GM21367 (cell line): ENCODE data around the gene MPHOSPH9.

ENCODE experiments used
- ATAC-seq: cut with Tn5 transposase; IDR thresholded peaks from one replicate; pipeline ENCODE4 v1.9.1; 2021; ENCODE audit not compliant: unreplicated experiment

Gene MPHOSPH9

GRCh38 chr12:123232807-123233504, at the start of gene MPHOSPH9, which contains the start of gene MTRFR:
TSS of gene MPHOSPH9 (minus strand) at chr12:123233141. CDS start at chr12:123230364, 2,777 bp downstream.
TSS of gene MTRFR (plus strand) at chr12:123233436. CDS start at chr12:123253675, 20,239 bp downstream.
- ATAC-seq = peak; percentile 70

GRCh38 chr12:123282111-123282510, 49.2 kb upstream of the MPHOSPH9 start:
- no peak for ATAC-seq

- ATAC-seq = no peak
Observed at GRCh38 chr12:123280971-123281370, 48.0 kb upstream of the MPHOSPH9 start.

- peak; percentile 69 for ATAC-seq
Observed at GRCh38 chr12:123278101-123278627, 45.2 kb upstream of the MPHOSPH9 start.

- no peak for ATAC-seq
Observed at GRCh38 chr12:123273166-123273565, 40.2 kb upstream of the MPHOSPH9 start.

GRCh38 chr12:123271001-123271668, 38.2 kb upstream of the MPHOSPH9 start:
- ATAC-seq = peak; percentile 43

- peak; percentile 9 for ATAC-seq
Observed at GRCh38 chr12:123270214-123271000, 37.5 kb upstream of the MPHOSPH9 start.

- ATAC-seq = no peak
Observed at GRCh38 chr12:123269896-123270213, 36.9 kb upstream of the MPHOSPH9 start.

GRCh38 chr12:123269395-123269892, 36.5 kb upstream of the MPHOSPH9 start:
- no peak for ATAC-seq

GRCh38 chr12:123268850-123269249, 35.9 kb upstream of the MPHOSPH9 start:
- ATAC-seq = no peak

- ATAC-seq = no peak
Observed at GRCh38 chr12:123267991-123268843, 35.3 kb upstream of the MPHOSPH9 start.

- no peak for ATAC-seq
Observed at GRCh38 chr12:123267335-123267920, 34.5 kb upstream of the MPHOSPH9 start.

- no peak for ATAC-seq
Observed at GRCh38 chr12:123266679-123267277, 33.8 kb upstream of the MPHOSPH9 start.

- ATAC-seq = no peak
Observed at GRCh38 chr12:123265851-123266678, 33.1 kb upstream of the MPHOSPH9 start.

- ATAC-seq = no peak
Observed at GRCh38 chr12:123264642-123265041, 31.7 kb upstream of the MPHOSPH9 start.

GRCh38 chr12:123263196-123263817, 30.4 kb upstream of the MPHOSPH9 start:
- ATAC-seq = no peak

GRCh38 chr12:123261196-123261595, 28.3 kb upstream of the MPHOSPH9 start:
- no peak for ATAC-seq

GRCh38 chr12:123260081-123260480, 27.1 kb upstream of the MPHOSPH9 start:
- ATAC-seq = no peak
